Limb (tissue), 2 donors: ENCODE data around the gene FOXO1.

Experiments
- DNase-seq, 2 donors: peaks; one replicate each; pipeline ENCODE4 v3.0.0-alpha.2; 2016; ENCODE audit errors: extremely low spot score in 2 of 2

FOXO1 gene

GRCh38 chr13:40639221-40639681 is 27.2 kb downstream of the FOXO1 start:
- no peak for DNase-seq

- no peak for DNase-seq
Measured at GRCh38 chr13:40637643-40638042, 28.8 kb downstream of the FOXO1 start.

- no peak for DNase-seq
Measured at GRCh38 chr13:40635315-40635995, 31.0 kb downstream of the FOXO1 start.

- no peak for DNase-seq
Measured at GRCh38 chr13:40632915-40633314, 33.5 kb downstream of the FOXO1 start.

- no peak for DNase-seq
Measured at GRCh38 chr13:40631605-40632004, 34.8 kb downstream of the FOXO1 start.

GRCh38 chr13:40629678-40630384 is 36.6 kb downstream of the FOXO1 start:
- no peak for DNase-seq

GRCh38 chr13:40626977-40627376 is 39.5 kb downstream of the FOXO1 start:
- DNase-seq, result no peak

GRCh38 chr13:40626561-40626960 is 39.9 kb downstream of the FOXO1 start:
- DNase-seq, result no peak

GRCh38 chr13:40624986-40625385 is 41.5 kb downstream of the FOXO1 start:
- DNase-seq, result no peak

GRCh38 chr13:40624383-40624782 is 42.1 kb downstream of the FOXO1 start:
- DNase-seq, result peak in 1 of 2 donors; percentile 15

- DNase-seq, result no peak
Measured at GRCh38 chr13:40622761-40623160, 43.7 kb downstream of the FOXO1 start.

GRCh38 chr13:40622246-40622645 is 44.2 kb downstream of the FOXO1 start:
- no peak for DNase-seq

- no peak for DNase-seq
Measured at GRCh38 chr13:40619479-40619814, 47.0 kb downstream of the FOXO1 start.

GRCh38 chr13:40618581-40619478 is 47.6 kb downstream of the FOXO1 start:
- no peak for DNase-seq

- DNase-seq, result no peak
Measured at GRCh38 chr13:40617801-40618356, 48.6 kb downstream of the FOXO1 start.

GRCh38 chr13:40615619-40616018 is 50.8 kb downstream of the FOXO1 start:
- no peak for DNase-seq

GRCh38 chr13:40613914-40614313 is 52.5 kb downstream of the FOXO1 start:
- DNase-seq, result no peak

- no peak for DNase-seq
Measured at GRCh38 chr13:40613192-40613818, 53.1 kb downstream of the FOXO1 start.

- no peak for DNase-seq
Measured at GRCh38 chr13:40612041-40612440, 54.4 kb downstream of the FOXO1 start.

GRCh38 chr13:40611635-40612034 is 54.8 kb downstream of the FOXO1 start:
- DNase-seq, result no peak

GRCh38 chr13:40611004-40611403 is 55.4 kb downstream of the FOXO1 start:
- no peak for DNase-seq
